NOMO-1 treated with dmso at 0.1 percent for 144 hours (cell line): ENCODE results near the gene ARHGEF17.

Source experiments
- DNase-seq: peaks from one replicate; lab custom pipeline; 2025; ENCODE audit not compliant: unreplicated experiment; lab: John Stamatoyannopoulos, UW

ARHGEF17 gene

GRCh38 chr11:73292525-73292894 lies 15.6 kb upstream of the ARHGEF17 start:
- no peak for DNase-seq

- DNase-seq: no peak
These were observed 14.6 kb upstream of the ARHGEF17 start for GRCh38 chr11:73293356-73293936.

- no peak for DNase-seq
These were observed 13.5 kb upstream of the ARHGEF17 start for GRCh38 chr11:73294604-73295003.

DNA sequence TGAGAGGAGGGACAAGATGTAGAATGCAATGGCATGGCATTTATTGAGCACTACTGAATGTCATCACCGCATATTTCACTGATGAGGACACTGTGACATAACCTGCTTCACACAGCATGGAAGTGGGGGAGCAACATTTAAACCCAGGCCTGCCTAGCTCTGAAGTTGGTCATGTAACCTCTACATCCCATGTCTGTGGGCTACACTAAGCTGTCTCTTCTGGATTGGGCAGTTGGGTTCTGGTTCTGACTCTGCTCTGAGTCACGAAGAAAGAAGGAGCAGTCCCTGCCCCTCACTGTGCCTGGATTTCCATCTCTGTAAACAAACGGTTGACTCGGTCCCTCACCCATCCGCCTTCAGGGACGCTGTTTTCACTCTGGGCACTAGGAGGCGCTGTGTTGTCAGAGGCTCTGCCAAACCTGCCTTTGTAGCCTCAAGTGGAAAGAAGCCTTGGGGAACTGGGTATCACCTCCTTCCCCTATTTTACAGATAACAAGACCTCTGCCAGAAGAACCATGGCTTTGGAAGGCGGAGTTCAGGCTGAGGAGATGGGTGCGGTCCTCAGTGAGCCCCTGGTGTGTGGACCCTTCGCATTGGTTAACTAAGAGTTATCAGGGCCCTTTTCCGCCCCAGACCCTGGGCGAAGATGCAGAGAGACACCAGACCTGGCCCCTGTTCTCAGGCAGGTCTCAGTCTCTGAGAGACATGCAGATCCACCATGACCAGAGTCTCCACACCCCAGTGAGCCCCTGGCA lies 12.7 kb upstream of the ARHGEF17 start:
- DNase-seq: peak; percentile 60

DNA sequence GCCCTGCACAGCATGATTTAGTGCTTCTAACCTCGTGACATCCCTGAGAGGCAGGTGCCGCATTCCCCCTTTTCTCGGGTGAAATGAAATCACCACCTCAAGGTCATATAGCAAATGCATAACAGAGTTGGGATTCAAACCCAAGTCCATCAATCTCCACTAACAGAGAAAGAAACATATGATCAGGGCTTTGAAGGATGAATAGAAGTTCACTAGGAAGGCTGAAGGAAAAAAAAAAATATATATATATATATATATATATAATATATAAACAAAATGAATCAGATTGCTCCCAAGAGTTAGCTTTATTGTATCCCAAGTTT lies 12.1 kb upstream of the ARHGEF17 start:
- DNase-seq: no peak

GRCh38 chr11:73296501-73297230 lies 11.4 kb upstream of the ARHGEF17 start:
- DNase-seq: no peak

DNA sequence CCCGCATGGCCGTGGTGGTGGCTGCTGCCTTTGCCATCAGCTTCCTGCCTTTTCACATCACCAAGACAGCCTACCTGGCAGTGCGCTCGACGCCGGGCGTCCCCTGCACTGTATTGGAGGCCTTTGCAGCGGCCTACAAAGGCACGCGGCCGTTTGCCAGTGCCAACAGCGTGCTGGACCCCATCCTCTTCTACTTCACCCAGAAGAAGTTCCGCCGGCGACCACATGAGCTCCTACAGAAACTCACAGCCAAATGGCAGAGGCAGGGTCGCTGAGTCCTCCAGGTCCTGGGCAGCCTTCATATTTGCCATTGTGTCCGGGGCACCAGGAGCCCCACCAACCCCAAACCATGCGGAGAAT lies 10.9 kb upstream of the ARHGEF17 start:
- DNase-seq: no peak

- DNase-seq: no peak
These were observed 10.4 kb upstream of the ARHGEF17 start for GRCh38 chr11:73297702-73298101.

GRCh38 chr11:73298233-73298632 lies 9.8 kb upstream of the ARHGEF17 start:
- no peak for DNase-seq

GRCh38 chr11:73299751-73300150 lies 8.3 kb upstream of the ARHGEF17 start:
- DNase-seq: no peak

DNA sequence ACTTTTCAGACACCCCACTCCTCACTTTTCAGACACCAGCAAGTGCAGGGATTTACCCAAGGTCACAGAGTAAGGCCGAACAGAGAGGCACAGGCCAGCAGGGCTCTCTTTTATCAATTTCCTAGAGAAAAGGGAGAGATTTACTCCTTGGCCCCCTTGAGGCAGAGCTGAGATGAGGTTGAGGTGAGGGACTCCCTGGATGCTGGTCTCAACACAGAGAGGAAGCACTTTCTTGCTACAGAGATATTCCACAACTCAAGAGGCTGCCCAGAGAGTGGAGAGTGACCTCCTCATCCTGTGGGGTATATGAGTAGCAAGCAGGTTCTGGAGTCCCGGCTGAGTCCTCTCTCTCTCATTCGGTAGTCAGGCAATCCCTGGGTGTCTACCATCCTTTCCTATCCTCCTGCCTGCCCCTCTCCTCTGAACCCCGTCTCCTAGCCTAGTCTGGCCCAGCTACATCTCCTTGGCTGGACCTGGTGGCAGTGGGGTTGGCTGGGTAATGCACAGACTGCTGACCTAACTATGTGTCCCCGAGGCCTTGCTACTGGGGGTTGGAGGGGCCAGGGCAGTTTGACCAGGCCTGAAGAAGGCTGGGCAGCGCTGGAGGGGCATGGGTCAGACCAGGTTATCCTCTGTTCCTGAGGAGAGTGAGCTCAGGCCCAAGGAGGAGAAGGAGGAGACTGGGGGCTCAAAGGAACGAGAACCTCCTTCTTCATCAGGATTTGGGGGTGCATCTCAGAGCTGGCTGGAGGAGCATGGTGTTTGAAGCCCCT lies 1.8 kb upstream of the ARHGEF17 start:
- no peak for DNase-seq

DNA sequence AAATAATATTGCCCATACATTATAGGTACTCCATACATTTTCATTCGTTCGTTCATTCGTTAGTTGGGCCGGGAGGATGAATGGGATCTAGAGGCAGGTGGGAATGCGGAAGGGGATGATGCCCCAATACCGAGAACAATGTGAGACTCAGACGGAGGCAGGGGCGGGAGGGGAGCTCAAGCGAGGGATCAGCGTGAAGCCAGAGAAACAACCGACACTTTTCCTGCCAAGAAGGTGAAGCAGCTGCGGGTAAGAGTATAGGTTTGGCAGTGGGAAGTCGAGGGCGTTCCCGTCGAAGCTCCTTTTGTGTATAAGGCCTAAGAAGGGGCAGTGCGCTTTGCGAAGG lies 1.1 kb upstream of the ARHGEF17 start:
- DNase-seq: no peak

GRCh38 chr11:73307323-73308002 lies 613 bp upstream of the ARHGEF17 start:
- DNase-seq: peak; percentile 98

- no peak for DNase-seq
These were observed 1.2 kb downstream of the ARHGEF17 start for GRCh38 chr11:73308961-73309919.

DNA sequence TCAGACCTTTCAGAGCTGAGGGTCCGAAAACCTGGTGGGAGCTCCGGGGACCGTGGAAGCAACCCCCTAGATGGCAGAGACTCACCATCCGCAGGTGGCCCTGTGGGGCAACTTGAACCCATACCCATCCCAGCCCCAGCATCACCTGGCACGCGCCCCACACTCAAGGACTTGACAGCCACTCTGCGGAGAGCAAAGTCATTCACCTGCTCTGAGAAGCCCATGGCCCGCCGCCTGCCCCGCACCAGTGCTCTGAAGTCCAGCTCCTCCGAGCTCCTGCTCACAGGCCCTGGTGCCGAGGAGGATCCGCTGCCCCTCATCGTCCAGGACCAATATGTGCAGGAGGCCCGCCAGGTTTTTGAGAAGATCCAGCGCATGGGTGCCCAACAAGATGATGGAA lies 2.0 kb downstream of the ARHGEF17 start:
- DNase-seq: no peak

DNA sequence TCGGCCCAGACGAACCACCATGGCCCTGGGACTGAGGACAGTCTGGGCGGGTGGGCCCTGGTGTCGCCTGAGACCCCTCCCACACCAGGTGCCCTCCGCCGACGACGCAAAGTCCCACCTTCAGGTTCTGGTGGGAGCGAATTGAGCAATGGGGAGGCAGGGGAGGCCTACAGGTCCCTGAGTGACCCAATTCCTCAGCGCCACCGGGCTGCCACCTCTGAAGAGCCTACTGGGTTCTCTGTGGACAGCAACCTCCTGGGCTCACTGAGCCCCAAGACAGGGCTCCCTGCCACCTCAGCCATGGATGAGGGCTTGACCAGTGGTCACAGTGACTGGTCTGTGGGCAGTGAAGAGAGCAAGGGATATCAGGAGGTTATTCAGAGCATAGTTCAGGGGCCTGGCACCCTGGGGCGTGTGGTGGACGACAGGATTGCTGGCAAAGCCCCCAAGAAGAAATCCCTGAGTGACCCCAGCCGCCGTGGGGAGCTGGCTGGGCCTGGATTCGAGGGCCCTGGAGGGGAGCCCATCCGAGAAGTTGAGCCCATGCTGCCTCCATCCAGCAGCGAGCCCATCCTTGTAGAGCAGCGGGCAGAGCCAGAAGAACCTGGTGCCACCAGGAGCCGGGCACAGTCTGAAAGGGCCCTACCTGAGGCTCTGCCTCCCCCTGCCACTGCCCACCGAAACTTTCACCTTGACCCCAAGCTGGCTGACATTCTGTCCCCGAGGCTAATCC lies 2.8 kb downstream of the ARHGEF17 start:
- no peak for DNase-seq

DNA sequence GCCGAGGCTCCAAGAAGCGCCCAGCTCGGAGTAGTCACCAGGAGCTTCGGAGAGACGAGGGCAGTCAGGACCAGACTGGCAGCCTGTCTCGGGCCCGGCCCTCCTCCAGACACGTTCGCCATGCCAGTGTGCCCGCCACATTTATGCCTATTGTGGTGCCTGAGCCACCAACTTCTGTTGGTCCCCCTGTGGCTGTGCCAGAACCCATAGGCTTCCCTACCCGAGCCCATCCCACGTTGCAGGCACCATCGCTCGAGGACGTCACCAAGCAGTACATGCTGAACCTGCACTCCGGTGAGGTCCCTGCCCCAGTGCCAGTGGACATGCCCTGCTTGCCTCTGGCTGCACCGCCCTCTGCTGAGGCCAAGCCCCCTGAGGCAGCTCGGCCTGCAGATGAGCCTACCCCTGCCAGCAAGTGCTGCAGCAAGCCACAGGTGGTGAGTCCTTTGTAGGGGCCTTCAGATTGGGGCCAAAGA lies 3.4 kb downstream of the ARHGEF17 start:
- DNase-seq: no peak

- no peak for DNase-seq
These were observed 4.0 kb downstream of the ARHGEF17 start for GRCh38 chr11:73312036-73312435.

- DNase-seq: no peak
These were observed 4.8 kb downstream of the ARHGEF17 start for GRCh38 chr11:73312851-73313327.
